COR-L47 (cell line): ENCODE results near the gene SLC9C2.
"Not testable (repeated sequence)": the region's sequence is repeated elsewhere in the genome, so short reads cannot be mapped to it uniquely, and the experiment has no call there.

Experiments
- DNase-seq: peaks from one replicate; lab custom pipeline; 2025; lab: John Stamatoyannopoulos, UW

Gene SLC9C2, protein sequence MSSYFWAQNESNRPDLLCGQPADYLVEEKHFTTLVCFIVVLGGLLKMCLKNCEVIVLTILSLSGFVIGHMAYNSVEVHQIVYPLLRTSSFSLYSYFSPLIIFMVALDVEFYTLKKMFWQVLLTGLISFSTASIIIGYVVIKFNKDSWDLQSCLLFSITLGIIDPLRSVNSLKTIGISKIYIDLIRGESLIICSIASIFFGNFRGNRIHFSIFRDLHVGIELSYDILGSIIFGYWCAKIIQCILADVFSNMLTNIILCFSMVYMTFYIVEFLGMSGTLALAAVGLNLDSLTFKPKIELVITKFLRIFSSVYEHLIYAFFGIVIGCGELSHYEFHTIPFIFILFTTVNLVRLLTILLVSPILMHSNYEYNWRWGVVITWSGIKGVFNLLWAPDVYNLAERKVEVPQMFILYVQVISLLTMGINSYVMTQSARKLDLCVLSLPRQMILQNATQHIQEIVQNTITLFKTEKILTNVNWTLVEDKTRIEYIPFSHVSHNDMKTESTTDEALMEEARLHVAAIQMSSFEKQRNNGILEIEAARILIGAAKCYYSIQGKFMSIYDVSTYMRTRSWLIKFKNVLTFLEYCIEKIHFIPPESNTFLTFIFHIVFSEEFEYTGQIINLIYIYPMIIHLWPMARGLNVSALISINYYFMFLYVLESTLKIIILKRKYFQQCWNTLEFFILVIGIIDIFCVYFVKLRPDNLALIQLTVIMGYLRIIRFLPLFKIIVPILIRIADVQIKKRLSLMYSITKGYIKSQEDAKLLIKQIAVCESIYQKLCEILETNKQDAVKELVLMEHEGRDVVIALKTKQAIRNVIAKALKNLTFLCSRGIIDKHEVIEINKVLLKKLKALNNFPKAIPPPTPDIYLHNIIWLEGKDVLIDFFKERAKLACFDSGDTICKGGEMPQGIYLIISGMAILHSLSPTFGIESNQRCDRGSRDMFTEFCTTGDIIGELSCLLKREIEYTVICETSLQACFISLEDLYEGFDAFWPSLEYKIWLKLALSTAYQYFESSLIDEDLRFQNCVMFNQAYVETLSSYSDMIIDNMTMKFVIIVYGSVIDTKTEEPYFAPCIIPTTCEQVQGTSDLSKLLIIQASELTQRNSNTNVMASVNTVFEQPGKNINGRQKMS

DNA sequence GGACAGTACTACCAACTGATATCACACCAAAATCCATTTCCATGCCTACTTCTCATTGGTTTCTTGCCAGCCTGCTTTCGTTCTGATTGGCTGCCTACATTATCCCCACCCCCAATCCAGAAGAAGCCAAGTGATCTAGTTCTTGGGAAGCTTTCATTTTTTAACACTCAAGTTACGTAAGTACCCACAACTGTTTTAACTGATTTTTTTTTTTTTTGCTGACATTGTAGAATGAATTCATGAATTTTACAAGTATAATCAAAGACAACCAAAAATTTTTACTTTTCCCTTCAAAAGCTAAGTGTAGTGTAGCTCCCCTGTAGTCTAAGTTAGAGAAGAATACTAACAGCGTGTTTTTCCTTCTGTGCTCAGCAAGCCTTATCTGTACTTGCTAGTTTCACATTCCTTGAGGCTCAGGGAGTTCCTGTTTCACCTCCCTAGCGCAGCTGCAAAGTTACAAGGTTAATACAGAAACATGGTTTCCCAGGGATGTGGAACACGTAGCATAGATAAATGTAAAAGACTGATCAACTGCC is at the start of gene SLC9C2:
TSS of gene SLC9C2 (minus strand) at position 17 of the 536 bp plus-strand sequence. CDS start 1,296 bp downstream, outside the sequence.
- no peak for DNase-seq

DNA sequence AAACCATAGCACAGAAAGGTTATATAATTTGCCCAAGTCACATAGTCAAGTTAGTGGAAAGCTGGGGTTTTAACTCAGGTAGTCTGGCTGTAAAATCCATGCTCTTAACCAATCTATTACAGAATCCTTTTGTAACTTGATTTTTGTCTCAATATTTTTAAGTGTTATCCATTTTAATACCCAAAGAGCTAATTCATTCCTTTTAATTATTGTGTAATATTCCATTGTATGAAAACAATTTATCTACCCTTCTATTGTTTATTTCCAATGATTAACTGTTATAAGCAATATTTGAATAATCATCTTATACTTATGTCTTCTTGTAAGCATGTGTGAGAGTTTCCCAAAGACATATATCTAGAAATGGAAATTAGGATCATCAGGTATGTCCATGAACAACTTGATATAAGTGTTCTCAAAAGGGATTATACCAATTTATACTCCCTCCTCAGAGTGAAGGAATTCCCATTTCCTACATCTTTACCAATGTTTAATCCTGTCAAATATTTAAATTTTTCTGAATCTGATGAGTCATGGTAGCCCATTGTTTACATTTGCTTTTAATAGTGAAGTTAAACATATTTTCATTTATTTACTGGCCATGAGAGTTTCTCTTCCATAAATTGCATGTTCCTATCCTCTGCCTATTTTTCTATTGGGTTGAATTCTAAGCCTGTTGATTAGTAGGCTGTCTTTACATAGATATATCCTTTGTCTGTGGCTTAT is 46.2 kb upstream of the SLC9C2 start:
- DNase-seq, result no peak

DNA sequence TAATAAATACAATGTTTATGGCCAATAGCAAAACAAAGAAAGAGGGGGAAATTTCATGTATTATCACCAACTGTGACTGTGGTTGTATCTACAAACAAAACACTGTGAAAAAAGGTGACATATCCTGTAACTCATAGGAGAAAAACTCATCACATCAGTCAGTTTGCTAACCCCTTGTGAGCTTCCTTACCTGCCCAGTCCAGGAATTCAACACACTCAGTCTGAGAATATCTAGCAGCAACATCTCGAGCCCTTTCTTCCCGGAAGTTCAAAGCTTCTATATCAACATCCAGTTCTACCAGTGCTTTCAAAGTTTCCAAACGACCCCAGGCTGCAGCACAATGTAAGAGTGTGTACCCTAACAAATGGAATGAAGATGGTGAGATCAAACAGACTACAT is 43.8 kb upstream of the SLC9C2 start:
- DNase-seq, result no peak

DNA sequence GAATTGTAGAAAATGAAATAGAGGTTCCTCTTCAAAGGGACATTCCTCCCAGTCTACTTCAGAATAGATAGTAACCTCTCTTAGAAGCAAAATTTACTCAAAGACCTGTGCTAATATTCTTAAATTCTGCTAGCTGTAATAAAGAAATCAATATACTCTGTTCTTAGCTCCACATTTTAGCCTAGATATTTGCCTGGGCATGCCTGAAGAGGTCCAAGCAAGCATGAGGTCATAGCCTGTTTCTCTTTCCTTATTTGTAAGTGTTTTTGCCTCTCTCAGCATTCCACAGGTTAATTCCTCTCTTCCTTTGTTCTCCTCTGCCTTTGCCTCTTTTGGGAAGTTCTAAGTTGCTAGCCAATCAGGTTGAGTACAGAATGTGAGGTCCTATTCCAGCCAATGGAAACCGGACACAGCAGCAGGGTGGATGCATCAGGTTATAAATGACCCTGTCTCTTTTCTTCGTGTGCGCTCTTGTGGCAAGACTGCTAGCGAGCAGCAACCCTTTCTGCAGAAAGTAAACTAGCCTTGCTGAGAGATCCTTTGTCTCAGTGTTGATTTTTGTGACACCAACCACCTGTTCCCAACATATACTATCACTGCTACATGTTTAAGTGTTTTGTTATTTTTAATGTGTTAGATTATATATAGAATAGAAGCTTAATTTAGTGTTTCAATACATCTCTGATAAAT is 39.7 kb upstream of the SLC9C2 start:
- DNase-seq, result not testable (repeated sequence)

DNA sequence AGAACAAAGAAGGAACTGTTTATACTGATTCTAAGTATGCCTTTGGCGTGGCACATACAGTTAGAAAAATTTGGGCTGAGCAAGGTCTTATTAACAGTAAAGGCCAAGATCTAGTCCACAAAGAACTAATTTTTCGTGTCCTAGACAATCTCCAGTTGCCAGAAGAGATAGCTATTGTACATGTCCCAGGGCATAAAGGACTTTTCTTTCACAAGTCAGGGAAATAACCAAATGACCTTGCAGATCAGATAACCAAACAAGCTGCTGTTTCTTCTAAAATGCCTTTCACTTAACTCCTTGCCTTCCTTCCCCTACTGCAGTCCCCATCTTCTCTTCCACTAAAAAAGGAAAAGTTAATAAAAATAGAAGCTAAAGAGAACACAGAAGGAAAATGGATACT is 36.2 kb upstream of the SLC9C2 start:
- DNase-seq, result no peak

DNA sequence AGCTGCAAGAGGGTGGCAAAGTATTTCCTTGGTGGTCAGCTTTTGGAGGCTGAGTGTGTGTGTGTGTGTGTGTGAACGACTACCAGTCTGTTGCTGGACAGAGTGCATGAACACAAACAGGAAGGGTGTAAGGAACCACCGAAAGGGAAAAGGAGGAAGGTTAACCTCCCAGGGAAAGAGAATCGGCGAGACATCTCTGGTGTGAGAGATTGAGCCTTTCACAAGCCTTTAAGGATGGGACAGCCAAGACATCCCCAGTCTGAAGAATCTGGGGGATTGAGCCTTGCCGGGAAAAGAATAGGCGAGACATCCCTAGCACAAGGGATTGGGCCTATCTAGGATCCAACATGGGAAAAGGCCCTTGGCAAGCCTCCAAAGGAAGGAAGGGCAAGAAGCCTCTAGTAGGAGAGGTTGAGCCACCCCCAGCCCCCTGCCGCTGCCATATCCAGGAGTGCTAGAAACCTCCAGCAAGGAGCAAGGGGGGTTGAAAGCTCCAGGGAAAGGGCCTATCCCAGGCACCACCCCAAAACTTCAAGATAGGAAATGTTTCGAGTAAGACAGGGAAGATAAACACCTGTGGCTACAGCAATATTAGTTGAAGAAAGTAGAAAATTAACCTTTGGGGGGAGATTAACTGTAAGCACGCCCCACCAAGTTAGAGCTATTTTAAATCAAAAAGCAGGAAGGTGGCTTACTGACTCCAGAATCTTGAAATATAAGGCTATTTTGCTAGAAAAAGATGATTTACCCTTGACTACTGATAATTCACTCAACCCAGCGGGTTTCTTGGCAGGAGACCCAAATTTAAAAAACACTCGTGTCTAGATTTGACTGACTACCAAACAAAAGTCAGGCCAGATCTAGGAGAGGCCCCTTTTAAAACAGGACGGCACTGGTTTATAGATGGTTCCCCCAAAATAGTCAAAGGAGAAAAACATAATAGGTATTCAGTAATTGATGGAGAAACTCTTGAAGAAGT is 35.5 kb upstream of the SLC9C2 start:
- no peak for DNase-seq

DNA sequence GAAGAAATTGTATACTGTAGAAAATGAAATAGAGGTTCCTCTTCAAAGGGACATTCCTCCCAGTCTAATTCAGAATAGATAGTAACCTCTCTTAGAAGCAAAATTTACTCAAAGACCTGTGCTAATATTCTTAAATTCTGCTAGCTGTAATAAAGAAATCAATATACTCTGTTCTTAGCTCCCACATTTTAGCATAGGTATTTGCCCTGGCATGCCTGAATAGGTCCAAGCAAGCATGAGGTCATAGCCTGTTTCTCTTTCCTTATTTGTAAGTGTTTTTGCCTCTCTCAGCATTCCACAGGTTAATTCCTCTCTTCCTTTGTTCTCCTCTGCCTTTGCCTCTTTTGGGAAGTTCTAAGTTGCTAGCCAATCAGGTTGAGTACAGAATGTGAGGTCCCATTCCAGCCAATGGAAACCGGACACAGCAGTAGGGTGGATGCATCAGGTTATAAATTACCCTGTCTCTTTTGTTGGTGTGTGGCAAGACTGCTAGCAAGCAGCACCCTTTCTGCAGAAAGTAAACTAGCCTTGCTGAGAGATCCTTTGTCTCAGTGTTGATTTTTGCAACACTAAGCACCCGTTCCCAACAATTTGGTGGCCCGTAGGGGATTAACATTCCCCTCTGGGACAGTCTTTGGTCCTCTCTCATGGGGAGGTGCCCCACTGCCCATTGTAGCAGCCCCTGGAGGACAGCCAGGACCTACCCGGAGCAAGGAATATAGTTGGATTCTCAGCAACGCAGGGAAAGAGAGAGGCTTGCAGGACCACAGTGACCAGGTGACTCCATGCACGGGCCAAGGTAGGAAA is 34.6 kb upstream of the SLC9C2 start:
- DNase-seq, result not testable (repeated sequence)

DNA sequence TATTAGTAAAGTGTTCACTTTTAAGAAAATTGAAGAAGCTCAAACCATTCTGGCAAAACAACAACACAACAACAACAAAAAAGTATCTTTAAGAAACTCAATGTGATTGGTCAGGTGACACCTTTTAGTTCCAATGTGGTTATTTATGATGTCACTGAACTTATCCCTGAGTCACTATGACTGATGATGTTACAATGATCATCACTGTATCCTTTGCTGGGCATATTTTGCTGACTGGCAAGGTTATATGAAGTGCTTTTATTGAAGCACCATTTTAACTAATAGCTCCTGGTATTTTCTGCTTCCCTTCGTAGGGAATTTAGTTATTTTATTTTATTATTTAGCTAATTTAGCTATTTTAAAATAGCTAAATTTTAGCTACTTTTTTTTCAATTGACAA is 32.2 kb upstream of the SLC9C2 start, which contains the start of gene TEX50:
TSS of gene TEX50 (plus strand) at position 223 of the 400 bp plus-strand sequence. CDS start 184 bp downstream, outside the sequence.
- DNase-seq, result no peak

DNA sequence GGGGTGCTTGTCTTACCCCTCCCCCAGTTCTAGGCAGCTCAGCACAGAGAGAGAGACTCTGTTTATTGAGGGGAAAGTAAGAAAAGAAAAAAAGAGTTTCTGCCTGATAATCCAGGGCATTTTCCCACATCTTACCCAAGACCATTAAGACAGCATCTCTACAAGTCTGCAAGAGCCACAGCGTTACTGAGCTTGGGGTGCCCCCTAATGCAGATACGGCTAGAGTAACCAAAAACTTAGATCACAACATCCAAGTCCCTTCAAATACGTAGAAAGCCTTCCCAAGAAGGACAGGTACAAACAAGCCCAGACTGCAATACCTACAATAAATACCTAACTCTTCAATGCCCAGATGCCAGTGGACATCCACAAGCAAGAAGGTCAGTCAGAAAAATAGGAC is 26.0 kb upstream of the SLC9C2 start:
- DNase-seq, result no peak

DNA sequence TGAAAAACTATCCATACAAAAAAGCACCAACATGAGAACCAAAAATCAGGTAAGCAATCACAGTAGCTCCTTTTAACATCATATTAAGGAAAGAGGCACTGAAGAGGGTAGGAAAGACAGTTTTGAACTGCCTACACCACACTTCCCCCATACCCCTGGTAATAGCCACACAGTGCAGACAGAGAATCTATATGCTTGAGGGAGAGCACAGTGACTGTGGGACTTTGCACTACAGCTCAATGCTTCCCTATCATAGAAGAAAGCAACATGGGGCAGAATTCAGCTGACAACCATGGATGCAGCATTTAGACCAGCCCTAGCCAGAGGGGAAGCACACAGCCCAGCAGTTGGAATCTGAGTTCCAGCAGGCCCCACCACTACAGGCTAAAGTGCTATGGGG is 24.4 kb upstream of the SLC9C2 start:
- DNase-seq, result no peak

DNA sequence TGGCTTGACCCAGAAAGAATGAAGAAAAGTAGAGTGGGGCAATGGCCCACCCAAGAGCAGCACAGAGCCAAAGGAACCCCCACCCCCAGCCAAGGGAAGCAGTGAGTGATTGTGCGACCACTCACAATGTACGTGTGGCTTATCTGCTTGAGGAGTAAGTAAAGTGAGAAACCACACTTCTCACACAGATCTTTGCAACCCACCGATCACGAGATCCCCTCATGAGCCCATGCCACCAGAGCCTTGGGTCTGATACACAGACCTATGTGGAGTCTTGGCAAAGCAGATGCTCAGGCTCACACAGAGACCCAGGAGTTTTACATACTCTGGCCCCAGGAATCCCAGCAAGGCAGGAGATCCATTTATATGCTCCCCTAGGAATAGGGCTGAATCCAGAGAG is 14.0 kb upstream of the SLC9C2 start:
- no peak for DNase-seq

DNA sequence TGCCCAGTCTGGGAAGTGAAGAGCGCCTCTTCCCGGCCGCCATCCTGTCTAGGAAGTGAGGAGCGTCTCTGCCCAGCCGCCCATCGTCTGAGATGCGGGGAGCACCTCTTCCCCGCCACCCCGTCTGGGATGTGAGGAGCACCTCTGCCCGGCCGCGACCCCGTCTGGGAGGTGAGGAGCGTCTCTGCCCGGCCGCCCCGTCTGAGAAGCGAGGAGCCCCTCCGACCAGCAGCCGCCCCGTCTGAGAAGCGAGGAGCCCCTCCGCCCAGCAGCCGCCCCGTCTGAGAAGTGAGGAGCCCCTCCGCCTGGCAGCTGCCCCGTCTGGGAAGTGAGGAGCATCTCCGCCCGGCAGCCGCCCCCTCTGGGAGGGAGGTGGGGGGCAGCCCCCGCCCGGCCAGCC is 10.2 kb upstream of the SLC9C2 start:
- DNase-seq, result not testable (repeated sequence)

DNA sequence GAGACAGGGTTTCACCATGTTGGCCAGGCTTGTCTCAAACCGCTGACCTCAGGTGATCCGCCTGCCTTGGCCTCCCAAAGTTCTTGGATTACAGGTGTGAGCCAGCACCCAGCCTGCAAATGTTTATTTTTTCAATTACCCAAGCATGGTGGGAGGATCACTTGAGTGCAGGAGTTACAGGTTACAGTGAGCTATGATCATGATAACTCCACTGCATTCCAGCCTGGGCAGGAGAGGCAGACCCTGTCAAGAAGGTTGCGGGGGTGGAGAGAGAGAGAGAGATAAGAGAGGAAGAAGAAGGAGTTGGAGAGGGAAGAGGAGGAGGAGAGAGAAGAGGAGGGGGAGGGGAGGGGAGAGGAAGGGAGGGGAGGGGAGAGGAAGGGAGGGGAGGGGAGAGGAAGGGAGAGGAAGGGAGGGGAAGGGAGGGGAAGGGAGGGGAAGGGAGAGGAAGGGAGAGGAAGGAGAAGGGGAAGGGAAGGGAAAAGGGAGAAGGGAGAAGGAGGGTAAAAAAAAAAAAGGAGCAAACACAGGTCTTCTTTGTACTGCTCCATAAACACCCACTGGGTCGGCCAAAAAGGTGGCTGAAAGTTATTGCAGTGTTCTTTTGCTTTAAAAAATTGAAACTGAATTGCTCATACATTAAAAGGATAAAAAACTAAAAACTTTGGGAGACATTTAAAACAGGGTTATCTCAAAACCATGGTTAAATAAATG is 5.8 kb upstream of the SLC9C2 start:
- no peak for DNase-seq

DNA sequence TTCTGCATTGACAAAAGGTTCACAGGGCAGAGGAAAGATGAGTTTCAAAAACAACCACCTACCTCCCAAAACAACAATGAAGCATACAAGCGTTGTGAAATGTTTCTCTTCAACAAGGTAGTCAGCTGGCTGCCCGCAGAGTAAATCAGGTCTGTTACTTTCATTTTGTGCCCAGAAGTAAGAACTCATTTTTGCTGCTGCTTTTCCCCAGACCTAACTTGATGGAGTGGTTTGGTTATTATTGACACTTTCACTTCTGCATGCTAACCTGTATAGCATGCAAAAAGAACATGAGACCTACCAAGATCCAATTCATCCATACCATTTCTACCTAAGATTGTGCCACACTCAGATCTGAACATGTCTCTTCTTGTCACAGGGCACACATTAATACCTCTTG is 1.3 kb downstream of the SLC9C2 start:
- no peak for DNase-seq

DNA sequence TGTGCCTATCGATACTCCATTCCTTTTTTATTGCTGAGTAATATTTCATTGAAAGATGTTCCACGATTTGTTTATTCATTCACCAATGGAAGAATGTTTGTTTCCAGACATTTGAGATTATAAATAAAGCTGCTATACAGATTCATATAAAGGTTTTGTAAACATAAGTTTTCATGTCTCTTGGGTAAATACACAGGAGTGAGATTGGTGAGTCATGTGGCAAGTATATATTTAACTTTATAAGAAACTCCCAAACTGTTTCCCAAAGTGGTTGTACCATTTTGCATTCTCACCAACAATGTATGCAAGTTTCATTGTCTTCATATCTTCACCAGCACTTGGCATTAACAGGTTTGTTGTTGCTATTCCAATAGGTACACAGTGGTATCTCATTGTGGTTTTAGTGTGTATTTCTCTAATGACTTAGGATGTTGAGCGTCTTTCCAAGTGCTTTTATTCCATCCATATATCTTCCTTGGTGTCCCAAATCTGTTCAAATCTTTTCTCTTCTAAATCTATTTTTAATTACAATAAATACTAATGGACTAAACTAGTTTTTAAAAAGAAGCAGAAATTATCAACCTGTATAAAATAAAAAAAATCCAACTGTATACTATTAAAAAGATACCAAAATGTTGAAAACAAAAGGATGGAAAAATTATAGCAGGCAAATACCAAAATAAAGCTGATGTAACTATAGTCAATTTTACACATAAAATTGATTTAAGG is 6.6 kb downstream of the SLC9C2 start:
- DNase-seq, result no peak

DNA sequence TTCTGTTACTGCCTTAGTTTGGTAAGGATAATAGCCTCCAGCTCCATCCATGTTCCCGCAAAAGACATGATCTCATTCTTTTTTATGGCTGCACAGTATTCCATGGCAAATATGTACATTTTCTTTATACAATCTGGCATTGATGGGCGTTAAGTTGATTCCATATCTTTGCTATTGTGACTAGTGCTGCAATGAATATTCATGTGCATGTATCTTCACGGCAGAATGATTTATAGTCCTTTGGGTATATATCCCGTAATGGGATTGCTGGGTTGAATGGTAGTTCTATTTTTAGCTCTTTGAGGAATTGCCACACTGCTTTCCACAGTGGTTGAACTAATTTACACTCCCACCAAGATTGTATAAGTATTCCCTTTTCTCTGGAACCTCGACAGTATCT is 11.7 kb downstream of the SLC9C2 start:
- DNase-seq, result not testable (repeated sequence)

DNA sequence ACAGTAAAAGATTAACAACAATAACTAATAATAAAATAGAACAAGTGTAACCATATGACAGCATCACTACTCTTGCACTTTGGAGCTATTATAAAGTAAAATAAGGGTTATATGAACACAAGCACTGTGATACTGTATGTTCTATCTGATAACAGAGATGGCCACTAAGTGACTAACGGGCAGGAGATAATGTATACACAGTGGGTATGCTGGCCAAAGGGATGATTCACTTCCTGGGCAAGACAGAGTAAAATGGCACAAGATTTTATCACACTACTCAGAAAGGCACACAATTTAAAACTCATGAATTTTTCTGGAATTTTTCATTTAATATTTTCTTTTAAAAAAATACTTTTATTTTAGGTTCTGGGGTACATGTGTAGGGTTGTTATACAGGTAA is 12.3 kb downstream of the SLC9C2 start:
- DNase-seq, result no peak
